Stimulated activated CD4-positive, alpha-beta T cell treated with anti-CD3 and anti-CD28 coated beads, TNF-alpha, amount 100 ng/mL, for 4 hours (primary cell): ENCODE data around the gene PSMA2.
A peak's percentile ranks its signal among the peaks of the same experiment; 100 is the strongest.

ENCODE experiments used
- DNase-seq, 3 experiments: peaks; one replicate each; pipeline ENCODE4 v3.0.0-alpha.2; 2020; ENCODE audit warnings: low read depth in 3 of 3

Gene PSMA2

GRCh38 chr7:42940985-42941847, 9.2 kb upstream of the PSMA2 start:
- DNase-seq, result peak; percentile 46 to 52 (median 49)

GRCh38 chr7:42939457-42940240, 7.7 kb upstream of the PSMA2 start:
- no peak for DNase-seq

GRCh38 chr7:42935861-42936260, 3.9 kb upstream of the PSMA2 start:
- no peak for DNase-seq

GRCh38 chr7:42934291-42934690, 2.3 kb upstream of the PSMA2 start:
- no peak for DNase-seq

GRCh38 chr7:42932811-42933591, 1.0 kb upstream of the PSMA2 start:
- DNase-seq, result no peak

GRCh38 chr7:42931447-42931833, 534 bp downstream of the PSMA2 start:
- no peak for DNase-seq

- DNase-seq, result no peak
Measured at GRCh38 chr7:42930889-42931288, 1.1 kb downstream of the PSMA2 start.

GRCh38 chr7:42929449-42929848, 2.5 kb downstream of the PSMA2 start:
- no peak for DNase-seq

- no peak for DNase-seq
Measured at GRCh38 chr7:42928754-42929153, 3.2 kb downstream of the PSMA2 start.

GRCh38 chr7:42926204-42926603, 5.8 kb downstream of the PSMA2 start:
- DNase-seq, result no peak

GRCh38 chr7:42925630-42926029, 6.3 kb downstream of the PSMA2 start:
- no peak for DNase-seq

- DNase-seq, result no peak
Measured at GRCh38 chr7:42924223-42924838, 7.6 kb downstream of the PSMA2 start.

GRCh38 chr7:42922017-42922753, 9.8 kb downstream of the PSMA2 start:
- no peak for DNase-seq

GRCh38 chr7:42915356-42915755, 16.6 kb downstream of the PSMA2 start:
- no peak for DNase-seq

GRCh38 chr7:42914421-42915045, 17.4 kb downstream of the PSMA2 start:
- no peak for DNase-seq

GRCh38 chr7:42914009-42914408, 18.0 kb downstream of the PSMA2 start:
- no peak for DNase-seq

GRCh38 chr7:42913591-42913990, 18.4 kb downstream of the PSMA2 start:
- DNase-seq, result no peak

GRCh38 chr7:42911454-42912447, 20.2 kb downstream of the PSMA2 start, which contains the start of gene C7orf25:
TSS of gene C7orf25 (minus strand) at chr7:42912070. CDS start at chr7:42910900, 1,170 bp downstream.
- DNase-seq, result peak; percentile 91 to 95 (median 92)

GRCh38 chr7:42910306-42910705, 21.7 kb downstream of the PSMA2 start:
- DNase-seq, result no peak
